DMS 273 (cell line): ENCODE measurements around the gene KDM5B.
A peak's percentile ranks its signal among the peaks of the same experiment; 100 is the strongest.
"Not testable (repeated sequence)": the region's sequence is repeated elsewhere in the genome, so short reads cannot be mapped to it uniquely, and the experiment has no call there.

Experiments used
- DNase-seq: peaks from one replicate; lab custom pipeline; 2025; ENCODE audit not compliant: unreplicated experiment; lab: John Stamatoyannopoulos, UW

The KDM5B gene

DNA sequence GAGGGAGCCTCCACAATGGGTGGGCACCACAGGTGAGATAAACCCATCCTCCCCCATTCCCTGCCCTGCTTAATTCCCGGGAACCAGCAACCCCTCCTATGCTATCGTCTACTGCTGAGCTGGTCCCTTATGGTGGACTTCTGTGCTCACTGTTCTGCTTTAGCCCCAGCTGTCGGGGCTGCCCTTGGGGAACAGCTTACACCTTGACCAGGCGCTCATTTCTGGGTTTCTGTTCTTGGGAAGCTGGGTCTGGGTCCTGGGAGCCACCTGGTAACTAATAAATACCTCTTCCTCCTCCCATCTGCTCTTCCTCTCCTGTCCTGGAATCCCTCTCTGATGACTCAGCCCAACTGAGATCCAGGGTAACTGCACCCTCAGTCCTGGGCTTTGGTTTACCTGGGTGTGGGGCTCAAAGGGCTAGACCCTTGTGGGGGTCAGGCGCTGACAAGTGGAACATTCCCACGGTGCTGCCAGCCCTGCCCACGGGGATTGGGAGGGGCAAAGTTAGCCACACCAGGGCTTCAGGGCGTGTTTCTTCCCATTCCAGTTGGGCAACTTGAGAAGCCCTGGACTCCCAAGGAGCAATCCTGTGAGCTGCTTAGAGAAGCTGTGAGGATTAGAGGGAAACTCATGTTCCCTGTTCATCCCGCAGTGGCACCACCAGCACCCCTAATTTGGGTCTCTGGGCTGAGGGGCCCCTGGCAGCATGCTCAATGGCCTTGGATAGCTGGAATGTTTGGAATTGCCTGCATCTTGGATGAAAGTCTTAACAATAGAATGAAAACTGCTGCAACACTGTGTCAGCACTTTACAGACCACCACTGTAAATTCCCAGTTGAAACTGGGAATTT lies 4.2 kb upstream of the KDM5B start:
- no peak for DNase-seq

DNA sequence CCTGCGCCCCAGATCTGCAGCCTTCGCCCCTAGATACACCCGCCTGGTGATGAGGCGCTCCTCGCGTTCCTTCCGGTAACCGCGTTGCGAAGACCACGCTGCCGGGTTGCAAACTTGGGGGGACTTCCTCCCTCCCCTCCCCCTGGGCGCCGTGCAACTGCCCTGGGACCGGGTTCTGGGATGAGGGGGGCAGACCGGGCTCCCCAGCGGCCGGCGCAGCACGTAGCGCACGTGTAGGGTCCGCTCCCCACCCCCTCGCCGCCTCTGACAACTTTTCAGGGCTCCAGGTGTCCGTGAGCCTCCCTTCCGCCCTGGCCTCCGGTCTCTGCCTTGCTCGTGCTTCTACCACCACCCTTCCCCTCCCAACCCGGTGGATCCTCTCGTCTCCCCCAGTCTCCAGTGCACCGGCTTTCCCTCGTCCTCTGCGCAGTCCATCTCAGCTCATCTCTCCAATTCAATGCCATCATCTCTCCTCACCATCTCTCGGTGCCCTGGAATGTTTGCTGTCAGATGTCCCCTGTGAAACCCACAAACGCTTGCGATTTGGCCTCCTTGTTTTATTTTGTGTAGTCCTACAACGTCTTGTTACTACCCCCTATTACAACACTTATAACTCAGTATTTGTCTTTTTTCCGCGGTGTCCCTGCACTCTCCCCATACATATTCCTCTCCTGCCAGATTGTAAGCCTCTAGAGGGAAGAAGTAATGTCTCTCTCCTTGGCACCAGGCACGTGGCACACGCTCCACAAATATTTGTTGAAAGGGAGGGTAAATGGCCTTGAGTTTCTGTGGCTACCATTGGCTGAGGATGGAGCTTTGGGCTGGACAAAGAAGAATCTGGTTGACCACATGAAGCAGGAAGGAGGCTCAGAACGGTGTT lies 3.3 kb upstream of the KDM5B start:
- peak; percentile 62 for DNase-seq

DNA sequence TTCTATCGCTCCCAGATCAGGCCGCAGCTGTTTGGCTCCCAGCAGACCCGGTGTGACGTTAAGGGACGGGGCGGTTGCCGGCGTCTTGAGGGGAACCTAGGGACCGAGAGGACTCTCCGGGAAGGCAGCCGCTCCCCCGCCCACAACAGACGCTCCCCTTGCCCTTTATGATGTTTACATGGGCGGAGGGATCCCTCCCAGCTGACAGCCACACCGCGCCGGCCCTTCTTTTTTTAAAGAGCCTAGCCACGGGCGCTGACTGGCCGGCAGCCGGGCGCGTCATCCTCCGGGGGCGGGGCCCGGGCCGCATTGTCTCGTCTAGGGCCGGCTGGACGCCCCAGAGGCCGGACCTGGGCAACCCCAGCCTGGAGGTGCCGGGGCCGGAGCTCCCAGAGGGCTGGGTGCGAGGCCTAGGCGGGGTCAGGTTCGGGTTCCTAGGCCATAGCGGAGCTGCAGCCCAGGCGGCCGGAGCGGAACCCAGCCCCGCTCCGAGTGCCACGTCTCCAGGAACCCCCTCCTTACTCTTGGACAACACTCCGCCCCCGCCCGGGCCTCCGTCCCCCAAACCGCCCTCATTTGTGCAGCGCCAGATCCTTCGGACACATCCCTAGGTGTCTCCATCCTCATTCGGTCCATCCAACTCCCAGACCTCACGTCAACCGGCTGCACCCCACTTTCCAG lies 2.5 kb upstream of the KDM5B start, which contains the start of gene PCAT6:
Gene PCAT6, plus strand, starts transcription at position 340 of the 681 bp plus-strand sequence.
- DNase-seq = peak; percentile 97

DNA sequence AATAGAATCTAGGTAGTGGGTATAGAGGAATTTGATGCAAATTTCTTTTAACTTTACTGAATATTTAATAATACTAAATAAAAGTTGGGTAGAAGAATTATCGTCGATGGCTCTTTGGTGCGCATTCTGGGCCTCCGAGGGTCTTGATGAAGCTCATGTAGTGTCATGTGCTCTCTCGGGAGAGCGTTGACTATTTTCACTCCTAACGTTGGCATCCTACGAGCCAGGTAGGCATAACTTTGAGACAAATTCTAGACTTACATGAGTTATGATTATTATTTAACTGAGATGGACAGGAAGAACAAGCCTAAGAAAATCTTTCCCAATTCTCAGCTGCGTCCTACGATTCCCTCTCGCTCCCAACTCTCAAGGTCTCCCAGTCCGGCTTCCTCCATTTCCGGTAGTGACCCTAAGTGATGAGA lies 2.0 kb upstream of the KDM5B start:
- DNase-seq = no peak

DNA sequence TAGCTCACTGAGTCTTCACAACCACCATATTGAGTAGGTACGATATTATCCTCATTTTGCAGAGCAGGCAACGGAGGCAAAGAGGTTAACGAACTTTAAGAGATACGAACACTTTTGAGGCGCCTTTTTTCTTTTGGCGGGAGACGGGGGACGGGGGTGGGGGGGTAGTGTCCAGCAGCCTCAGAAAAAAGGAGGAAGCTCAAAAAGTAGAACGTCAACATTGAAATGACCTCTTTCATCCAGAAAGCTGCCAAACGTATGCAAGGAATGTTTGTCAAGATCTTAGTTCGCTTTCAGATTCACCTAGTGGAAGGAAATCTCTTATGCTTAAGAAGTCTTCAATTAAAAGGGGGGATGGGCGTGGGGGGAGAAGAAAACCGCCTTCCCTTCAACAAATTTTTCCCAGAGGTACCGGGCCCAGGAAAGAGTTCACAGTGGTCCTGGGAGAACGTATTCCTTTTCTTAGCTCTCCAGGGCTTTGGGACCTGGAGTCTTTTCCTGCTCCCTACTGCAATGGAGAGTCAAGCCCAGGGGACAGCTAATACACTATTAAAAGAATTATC lies 1.5 kb upstream of the KDM5B start:
- DNase-seq = no peak

DNA sequence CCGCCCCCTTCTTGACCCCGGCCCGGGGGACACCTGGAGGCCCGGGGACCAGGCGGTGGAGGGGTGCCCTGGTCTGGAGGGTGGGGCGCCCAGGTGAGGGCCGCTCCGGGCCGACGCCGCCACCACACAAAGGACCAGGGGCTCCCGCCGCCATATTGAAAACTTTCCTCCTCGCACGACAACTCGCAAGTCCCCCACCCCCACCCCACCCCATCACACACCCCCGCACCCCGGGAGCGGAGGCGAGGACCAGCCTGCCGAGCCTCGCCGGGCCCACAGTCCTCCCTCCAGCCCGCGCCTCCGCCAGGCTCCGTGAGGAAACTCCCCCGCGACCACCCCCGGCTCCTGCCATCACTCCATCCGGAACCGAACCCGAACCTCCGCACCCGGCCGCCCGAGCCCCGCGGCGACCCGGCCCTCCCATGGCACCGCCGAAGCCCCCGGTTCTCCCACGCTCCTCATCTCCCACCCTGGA lies 733 bp downstream of the KDM5B start:
- DNase-seq = peak; percentile 64

DNA sequence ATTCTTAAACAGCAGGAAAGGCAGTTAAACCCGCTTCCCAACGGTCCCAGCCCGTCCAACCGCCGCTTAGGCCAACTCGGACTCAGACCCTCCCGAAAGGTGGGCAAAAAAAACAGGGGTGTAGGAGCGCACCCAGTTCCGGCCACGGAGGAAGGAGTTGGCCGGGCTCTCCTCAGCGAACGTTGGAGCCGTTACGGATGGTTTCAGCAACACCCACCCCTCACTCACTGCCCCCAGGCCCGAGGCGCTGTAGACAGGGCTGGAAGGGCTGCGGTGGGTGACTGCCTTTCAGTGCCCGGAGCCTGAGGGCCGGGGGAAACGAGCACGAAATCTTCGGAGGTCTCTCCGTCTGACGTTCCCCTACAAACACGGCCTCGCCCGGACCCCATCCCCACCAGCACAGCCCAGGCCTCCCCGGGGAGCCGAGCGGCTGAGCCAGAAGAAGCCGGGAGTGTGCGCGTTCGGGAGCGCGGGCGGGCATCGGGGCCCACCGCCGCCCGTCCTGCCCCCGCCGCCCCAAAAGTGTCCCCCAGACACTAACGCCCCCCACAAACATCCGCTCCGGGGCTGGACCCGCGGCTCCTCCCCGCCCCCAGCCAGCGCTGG lies 1.3 kb downstream of the KDM5B start:
- DNase-seq = peak; percentile 54

DNA sequence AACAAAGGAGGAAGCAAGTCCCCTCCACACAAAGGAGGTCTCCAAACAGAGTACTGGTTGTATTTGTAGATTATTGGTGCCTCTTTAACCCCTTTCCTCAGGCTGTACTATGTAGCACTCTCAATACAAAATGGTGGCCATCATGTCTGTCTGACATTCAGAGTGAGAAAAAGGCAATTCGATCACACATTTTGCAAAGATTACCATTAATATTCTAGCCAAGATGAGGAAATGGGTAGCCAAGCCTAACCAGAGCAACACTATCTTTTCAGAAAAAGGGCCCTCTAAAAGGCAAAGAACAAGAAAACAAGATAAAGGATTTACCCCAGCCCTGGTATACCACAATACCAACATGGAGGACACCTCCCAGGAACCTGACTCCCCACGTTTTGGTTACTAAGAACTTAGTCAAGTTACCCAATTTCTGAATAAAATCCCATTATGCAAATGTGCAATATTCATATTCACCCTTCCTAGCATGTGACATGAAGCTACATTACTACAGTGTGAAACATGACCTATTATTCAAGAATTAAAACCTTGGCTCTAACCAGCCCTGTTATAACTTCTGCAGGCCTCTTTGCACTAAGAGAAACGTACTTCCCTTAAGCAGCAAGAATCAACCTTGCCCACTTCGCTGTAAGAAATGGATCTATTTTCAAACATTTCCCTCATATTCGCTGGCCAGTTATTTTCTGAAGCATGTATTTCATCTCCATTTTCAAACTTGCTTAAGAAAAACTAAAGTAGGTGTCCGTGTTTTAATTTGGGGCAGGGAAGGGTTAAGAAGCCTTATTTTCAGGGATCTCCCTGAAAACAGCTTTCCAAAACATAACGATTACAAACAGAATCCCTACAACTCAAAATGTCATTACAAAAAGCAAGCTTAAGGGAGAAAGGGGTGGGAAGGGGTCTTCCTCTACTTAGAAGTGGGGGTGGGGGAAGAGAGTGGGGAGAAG lies 2.1 kb downstream of the KDM5B start:
- DNase-seq = peak; percentile 29

DNA sequence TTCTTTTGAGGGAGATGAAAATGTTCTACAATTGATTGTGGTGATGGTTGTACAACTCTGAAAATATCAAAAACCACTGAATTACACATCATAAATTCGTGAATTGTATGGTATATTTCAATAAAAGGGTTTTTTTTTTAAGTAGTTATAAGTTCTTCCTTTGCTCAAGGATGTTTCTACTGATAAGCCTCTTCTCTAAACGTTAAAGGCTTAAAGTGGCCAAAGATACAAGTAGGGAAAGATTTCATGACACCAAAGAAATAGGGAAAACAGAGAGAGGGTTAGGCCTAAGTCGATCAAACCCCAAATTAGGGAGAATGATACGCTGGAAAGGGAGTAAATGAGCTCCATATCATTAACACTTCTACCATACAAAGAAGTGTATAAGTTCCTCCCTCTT lies 4.1 kb downstream of the KDM5B start:
- no peak for DNase-seq

DNA sequence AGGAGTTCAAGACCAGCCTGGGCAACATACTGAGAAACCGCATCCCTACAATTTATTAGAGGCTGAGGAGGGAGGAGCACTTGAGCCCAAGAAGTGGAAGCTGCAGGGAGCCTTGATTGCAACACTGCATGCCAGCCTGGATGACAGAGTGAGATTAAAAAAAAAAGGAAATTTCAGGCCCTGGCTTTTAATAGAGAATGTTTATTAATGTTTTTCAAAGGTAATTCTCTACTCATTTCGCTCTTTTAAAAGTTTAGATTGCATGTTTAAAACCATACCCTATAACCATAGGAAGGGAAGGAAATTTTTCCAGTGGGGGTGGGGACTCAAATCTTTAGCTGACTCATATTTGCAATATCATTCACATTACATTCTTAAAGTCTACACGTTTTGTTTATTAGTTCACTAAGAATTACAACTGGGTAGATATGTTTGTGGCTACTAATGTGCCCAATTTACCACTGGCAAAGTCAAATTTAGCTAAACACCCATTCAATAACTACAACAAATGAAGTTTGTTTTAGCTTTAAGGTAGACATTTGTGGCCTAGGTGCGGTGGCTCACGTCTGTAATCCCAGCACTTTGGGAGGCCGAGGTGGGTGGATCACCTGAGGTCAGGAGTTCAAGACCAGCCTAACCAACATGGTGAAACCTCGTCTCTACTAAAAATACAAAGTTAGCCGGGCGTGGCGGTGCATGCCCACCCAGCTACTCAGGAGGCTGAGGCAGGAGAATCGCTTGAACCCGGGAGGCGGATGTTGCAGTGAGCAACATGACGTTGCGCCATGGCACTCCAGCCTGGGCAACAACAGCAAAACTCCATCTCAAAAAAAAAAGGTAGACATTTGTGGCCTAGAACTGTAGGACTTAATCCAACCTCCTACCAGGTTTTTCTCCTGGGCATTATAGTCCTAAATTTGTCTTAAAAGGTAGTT lies 5.0 kb downstream of the KDM5B start:
- no peak for DNase-seq

DNA sequence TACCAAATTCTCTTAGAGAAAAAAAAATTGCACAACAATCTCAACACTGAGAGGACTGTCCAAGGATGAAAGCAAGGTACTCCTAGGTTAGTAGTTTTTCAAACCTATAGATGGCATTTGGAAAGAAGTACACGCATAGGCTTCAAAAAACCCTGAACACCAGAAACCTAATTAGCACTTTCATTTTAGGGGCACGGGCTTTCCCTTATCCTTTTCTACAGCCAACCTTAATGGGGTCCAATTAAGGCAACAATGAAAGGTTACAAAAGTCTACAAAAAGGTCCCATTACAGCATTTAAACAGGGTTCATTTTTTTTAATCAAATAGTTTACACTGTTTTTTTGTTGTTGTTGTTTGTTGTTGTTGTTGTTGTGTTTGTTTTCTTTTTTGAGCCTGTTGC lies 6.2 kb downstream of the KDM5B start:
- DNase-seq = no peak

DNA sequence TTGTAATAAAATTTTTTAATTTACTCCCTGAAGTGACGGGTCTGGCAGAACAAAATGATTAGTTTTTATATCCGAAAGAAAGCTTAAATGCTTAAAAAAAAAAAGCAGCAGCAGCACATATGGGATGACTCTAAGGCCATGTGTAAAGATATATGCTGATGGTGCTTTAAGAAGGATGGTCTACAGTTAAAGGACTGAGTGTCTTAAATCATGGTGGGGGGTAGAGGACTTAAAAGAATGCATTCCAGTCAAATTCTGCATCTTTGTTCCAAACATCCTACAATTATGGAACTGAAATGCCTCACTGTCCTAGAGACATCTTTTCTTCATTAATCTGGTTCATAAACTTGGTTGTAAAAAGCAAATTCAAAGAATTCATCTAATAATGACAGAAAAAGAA lies 7.0 kb downstream of the KDM5B start:
- no peak for DNase-seq

DNA sequence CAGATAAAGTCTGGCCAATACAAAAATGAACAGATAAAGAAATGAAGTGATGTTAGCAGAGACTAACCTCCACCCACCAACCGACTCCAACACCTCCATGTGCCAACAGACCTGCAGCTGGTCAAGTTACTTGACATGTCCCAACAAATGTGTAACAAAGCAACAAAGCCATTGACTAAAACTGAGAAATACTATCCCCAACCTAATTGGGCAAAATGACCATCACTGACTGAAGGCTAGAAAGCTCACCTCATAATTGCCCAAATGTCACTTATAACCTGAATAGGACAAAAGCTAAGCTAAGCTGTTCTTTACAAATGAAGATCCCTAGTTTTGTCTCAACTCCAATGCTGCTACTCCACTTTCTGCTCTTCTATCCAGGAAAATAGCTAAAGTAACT lies 7.5 kb downstream of the KDM5B start:
- no peak for DNase-seq

DNA sequence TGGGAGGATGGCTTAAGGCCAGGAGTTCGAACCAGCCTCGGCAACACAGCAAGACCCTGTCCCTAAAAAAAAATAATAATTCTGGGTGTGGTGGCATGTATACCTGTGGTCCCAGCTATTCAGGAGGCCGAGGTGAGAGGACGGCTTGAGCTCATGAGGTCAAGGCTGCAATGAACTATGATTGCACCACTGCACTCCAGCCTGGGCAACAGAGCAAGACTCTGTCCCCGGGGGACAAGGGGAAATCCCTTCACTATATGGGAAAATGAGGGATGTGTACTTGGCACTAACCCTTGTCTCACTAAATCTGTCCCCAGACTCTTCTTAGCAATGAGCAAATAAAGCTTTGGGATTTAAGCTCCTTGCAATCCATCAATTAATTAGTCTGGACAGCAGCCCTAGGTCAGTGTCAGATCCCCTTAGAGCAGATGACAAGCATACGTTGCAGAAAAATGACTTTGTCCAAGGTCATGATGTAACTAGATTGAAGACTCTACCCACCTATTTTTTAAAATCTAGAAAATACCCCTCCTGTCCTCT lies 9.4 kb downstream of the KDM5B start:
- no peak for DNase-seq

DNA sequence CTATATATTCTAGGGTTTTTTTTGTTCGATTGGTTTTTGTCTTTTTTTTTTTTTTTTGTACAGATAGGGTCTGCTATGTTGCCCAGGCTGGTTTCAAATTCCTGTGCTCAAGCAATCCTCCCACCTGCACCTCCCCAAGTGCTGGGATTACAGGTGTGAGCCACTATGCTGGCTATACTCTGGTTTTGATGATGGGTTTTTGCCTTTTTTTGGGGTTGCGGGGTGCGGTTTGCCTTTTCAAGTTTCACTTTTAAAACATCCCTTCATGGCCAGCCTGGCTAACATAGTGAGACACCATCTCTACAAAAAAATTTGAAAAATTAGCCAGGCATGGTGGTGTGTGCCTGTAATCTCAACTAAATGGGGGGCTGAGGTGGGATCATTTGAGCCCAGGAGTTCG lies 10.0 kb downstream of the KDM5B start:
- no peak for DNase-seq

DNA sequence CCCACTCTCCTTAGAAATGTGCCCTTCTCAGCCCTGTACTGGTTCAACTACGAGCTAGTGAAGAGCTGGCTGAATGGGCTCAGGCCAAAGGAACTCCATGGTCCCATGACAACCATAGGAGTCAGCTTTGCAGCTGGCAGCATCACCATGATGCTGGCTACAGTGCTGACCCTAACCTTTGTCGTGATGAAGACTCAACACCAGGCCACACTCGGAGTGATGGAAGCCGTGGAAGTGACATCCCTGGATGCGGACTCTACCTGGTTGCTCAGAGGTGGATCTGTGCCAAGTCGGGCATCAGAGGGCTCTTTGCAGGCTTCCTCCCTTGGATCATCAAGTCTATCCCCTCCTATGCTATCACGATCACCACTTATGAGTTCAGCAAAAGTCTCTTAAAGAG lies 11.6 kb downstream of the KDM5B start:
- DNase-seq = no peak

DNA sequence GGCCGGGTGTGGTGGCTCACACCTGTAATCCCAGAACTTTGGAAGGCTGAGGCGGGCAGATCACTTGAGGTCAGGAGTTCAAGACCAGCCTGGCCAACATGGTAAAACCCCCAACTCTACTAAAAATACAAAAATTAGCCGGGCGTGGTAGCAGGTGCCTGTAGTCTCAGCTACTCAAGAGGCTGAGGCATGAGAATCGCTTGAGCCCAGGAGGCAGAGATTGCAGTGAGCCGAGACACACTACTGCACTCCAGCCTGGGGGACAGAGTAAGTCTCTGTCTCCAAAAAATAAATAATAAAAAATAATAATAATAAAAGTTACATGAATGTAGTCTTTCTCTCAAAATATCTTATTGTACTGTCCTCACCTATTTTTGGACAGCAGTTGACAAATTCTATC lies 13.3 kb downstream of the KDM5B start:
- DNase-seq = not testable (repeated sequence)
